Ishikawa (cell line): ENCODE results near the gene FUBP1.

ENCODE experiments used
- CEBPB ChIP-seq: IDR thresholded peaks from 2 replicates; pipeline ENCODE4 v1.6.1; 2012
- CREB1 ChIP-seq: IDR thresholded peaks from 2 replicates; pipeline ENCODE4 v1.6.1; 2012; ENCODE audit warnings: low read depth
- EGR1 ChIP-seq: IDR thresholded peaks from 2 replicates; pipeline ENCODE4 v1.6.1; 2012
- EP300 ChIP-seq: IDR thresholded peaks from 2 replicates; pipeline ENCODE4 v1.6.1; 2012; ENCODE audit warnings: borderline replicate concordance
- FOXM1 ChIP-seq: IDR thresholded peaks from 2 replicates; pipeline ENCODE4 v1.6.1; 2012; ENCODE audit warnings: low read depth, borderline replicate concordance
- NFIC ChIP-seq: IDR thresholded peaks from 2 replicates; pipeline ENCODE4 v1.6.1; 2012
- RAD21 ChIP-seq: IDR thresholded peaks from 2 replicates; pipeline ENCODE4 v1.6.1; 2012; ENCODE audit warnings: low read depth
- TAF1 ChIP-seq: IDR thresholded peaks from 2 replicates; pipeline ENCODE4 v1.6.1; 2012; ENCODE audit warnings: low read depth, mild to moderate bottlenecking
- TCF12 ChIP-seq: IDR thresholded peaks from 2 replicates; pipeline ENCODE4 v1.6.1; 2012; ENCODE audit warnings: low read depth
- TEAD4 ChIP-seq: IDR thresholded peaks from 2 replicates; pipeline ENCODE4 v1.6.1; 2012
- ZBTB7A ChIP-seq: IDR thresholded peaks from 2 replicates; pipeline ENCODE4 v1.6.1; 2012; ENCODE audit warnings: low read depth
- TF ChIP-seq, protein P1 (sequence below): IDR thresholded peaks from 2 replicates; pipeline ENCODE4 v1.6.1; 2012; ENCODE audit warnings: low read depth, mild to moderate bottlenecking
- TF ChIP-seq, protein P2 (sequence below): IDR thresholded peaks from 2 replicates; pipeline ENCODE4 v1.6.1; 2012

DNA sequence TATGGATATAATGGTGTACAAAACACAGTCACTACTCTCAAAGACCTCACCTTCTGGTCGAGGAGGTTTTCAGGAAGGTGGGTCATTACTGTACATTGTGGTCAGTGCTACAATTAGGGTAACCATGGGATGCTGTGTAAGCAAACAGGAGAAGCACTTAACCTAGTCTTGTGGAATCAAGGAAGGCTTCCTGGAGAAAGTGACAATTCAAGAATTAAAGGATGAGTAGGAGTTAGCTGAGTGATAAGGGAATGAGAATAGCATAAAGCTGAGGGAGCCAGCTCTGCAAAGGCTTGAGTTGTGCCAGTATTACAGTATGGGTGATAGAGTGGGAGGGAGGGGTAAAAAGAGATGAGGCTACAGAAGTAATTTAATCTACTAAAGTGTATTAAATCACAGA lies 73.3 kb downstream of the FUBP1 start:
- TF ChIP-seq, protein P1, sequence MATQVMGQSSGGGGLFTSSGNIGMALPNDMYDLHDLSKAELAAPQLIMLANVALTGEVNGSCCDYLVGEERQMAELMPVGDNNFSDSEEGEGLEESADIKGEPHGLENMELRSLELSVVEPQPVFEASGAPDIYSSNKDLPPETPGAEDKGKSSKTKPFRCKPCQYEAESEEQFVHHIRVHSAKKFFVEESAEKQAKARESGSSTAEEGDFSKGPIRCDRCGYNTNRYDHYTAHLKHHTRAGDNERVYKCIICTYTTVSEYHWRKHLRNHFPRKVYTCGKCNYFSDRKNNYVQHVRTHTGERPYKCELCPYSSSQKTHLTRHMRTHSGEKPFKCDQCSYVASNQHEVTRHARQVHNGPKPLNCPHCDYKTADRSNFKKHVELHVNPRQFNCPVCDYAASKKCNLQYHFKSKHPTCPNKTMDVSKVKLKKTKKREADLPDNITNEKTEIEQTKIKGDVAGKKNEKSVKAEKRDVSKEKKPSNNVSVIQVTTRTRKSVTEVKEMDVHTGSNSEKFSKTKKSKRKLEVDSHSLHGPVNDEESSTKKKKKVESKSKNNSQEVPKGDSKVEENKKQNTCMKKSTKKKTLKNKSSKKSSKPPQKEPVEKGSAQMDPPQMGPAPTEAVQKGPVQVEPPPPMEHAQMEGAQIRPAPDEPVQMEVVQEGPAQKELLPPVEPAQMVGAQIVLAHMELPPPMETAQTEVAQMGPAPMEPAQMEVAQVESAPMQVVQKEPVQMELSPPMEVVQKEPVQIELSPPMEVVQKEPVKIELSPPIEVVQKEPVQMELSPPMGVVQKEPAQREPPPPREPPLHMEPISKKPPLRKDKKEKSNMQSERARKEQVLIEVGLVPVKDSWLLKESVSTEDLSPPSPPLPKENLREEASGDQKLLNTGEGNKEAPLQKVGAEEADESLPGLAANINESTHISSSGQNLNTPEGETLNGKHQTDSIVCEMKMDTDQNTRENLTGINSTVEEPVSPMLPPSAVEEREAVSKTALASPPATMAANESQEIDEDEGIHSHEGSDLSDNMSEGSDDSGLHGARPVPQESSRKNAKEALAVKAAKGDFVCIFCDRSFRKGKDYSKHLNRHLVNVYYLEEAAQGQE, result no peak
- TF ChIP-seq TAF1 (no peak), ZBTB7A (no peak), NFIC (no peak), TEAD4 (no peak), FOXM1 (no peak), EGR1 (no peak), EP300 (no peak), CEBPB (no peak), CREB1 (no peak), TCF12 (no peak), RAD21 (no peak)
- TF ChIP-seq, protein P2, sequence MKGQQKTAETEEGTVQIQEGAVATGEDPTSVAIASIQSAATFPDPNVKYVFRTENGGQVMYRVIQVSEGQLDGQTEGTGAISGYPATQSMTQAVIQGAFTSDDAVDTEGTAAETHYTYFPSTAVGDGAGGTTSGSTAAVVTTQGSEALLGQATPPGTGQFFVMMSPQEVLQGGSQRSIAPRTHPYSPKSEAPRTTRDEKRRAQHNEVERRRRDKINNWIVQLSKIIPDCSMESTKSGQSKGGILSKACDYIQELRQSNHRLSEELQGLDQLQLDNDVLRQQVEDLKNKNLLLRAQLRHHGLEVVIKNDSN, result no peak
